A549 (cell line): ENCODE measurements around the gene CD9. TPM values are rescaled to one million over a fixed set of nuclear protein-coding genes. Genes with fewer than 3 reads are reported as not detected.

Experiments
- ATAC-seq, 2 experiments: fragments of 200-7000 bp in 1 of 2; fragments of >200 bp in 1 of 2; cut with Nextera tagmentation in 1 of 2; cut with Tn5 transposase in 1 of 2; 3 replicates each; pipeline versions ENCODE4 v1.8.0 to v1.9.1; 2018 to 2020; ENCODE audit warnings: mild to moderate bottlenecking in 1 of 2, moderate library complexity in 1 of 2
- CTCF ChIA-PET: fragments of 300-600 bp; sonication (Branson Sonifier 250); formaldehyde crosslinking; extraction: SDS; loops from one replicate; lab custom pipeline; 2021; ENCODE audit warnings: antibody characterized with exemption, inconsistent platforms; lab: Yijun Ruan, JAX
- POLR2A ChIA-PET: fragments of 350-600 bp; formaldehyde crosslinking; extraction: SDS; loops from one replicate; lab custom pipeline; 2021; ENCODE audit warnings: antibody characterized with exemption, inconsistent platforms; lab: Yijun Ruan, JAX
- DNase-seq, 2 experiments: peaks; one replicate each; pipeline versions ENCODE4 v3.0.0 to v3.0.0-alpha.2; 2011 to 2016; ENCODE audit warnings: low read depth in 1 of 2, low spot score in 1 of 2
- FAIRE-seq: peaks from 2 replicates; lab custom pipeline; 2011; peaks lifted over from hg19 to GRCh38; lab: Jason Lieb, UNC
- H3K27ac ChIP-seq, 2 experiments: fragments of >200 bp; sonication (Bioruptor Twin); formaldehyde crosslinking; 3 replicates each; pipeline ENCODE4 v1.5.1; 2016 to 2017
- H3K4me1 ChIP-seq: fragments of >200 bp; sonication (Bioruptor Twin); formaldehyde crosslinking; 3 replicates; pipeline ENCODE4 v1.6.1; 2016
- H3K4me2 ChIP-seq: fragments of >200 bp; sonication (Bioruptor Twin); formaldehyde crosslinking; 3 replicates; pipeline ENCODE4 v1.6.1; 2016
- H3K4me3 ChIP-seq: fragments of >200 bp; sonication (Bioruptor Twin); formaldehyde crosslinking; 3 replicates; pipeline ENCODE4 v1.5.1; 2016
- H3K9me3 ChIP-seq: fragments of >200 bp; sonication (Bioruptor Twin); formaldehyde crosslinking; 3 replicates; pipeline ENCODE4 v1.6.1; 2016
- CBX8 ChIP-seq: fragments of 200-600 bp; sonication (generic); IDR thresholded peaks from 2 replicates; pipeline ENCODE4 v1.6.1; 2016
- CHD2 ChIP-seq: fragments of 150-350 bp; IDR thresholded peaks from 2 replicates; pipeline ENCODE4 v1.6.1; 2014; ENCODE audit warnings: low read length; ENCODE audit not compliant: partially characterized antibody
- EHMT2 ChIP-seq: fragments of 200-600 bp; sonication (generic); IDR thresholded peaks from 2 replicates; pipeline ENCODE4 v1.6.1; 2016; ENCODE audit warnings: antibody characterized with exemption, low read depth, mild to moderate bottlenecking, moderate library complexity
- FOSB ChIP-seq: fragments of 250-450 bp; sonication (Bioruptor Pico); IDR thresholded peaks from 2 replicates; pipeline ENCODE4 v1.5.0; 2020; ENCODE audit warnings: mild to moderate bottlenecking, moderate library complexity
- HEYL ChIP-seq: fragments of 250-450 bp; sonication (Bioruptor Pico); IDR thresholded peaks from 2 replicates; pipeline ENCODE4 v1.8.0; 2021; ENCODE audit warnings: mild to moderate bottlenecking, moderate library complexity
- HOXB13 ChIP-seq: fragments of 250-450 bp; sonication (Bioruptor Pico); IDR thresholded peaks from 2 replicates; pipeline ENCODE4 v1.5.0; 2020; ENCODE audit warnings: low read depth, mild to moderate bottlenecking, moderate library complexity
- JUNB ChIP-seq: fragments of >200 bp; sonication (Bioruptor Twin); formaldehyde crosslinking; IDR thresholded peaks from 2 replicates; pipeline ENCODE4 v1.6.1; 2016
- KDM5A ChIP-seq: fragments of 200-600 bp; sonication (generic); IDR thresholded peaks from 2 replicates; pipeline ENCODE4 v1.6.1; 2016; ENCODE audit warnings: antibody characterized with exemption, mild to moderate bottlenecking
- MYC ChIP-seq: IDR thresholded peaks from 2 replicates; pipeline ENCODE4 v1.6.1; 2012; ENCODE audit warnings: mild to moderate bottlenecking, inconsistent platforms, low read length, improper control_type of control experiment, borderline replicate concordance
- NPAS2 ChIP-seq: fragments of 250-450 bp; sonication (Bioruptor Pico); IDR thresholded peaks from 2 replicates; pipeline ENCODE4 v1.8.0; 2022; ENCODE audit warnings: mild to moderate bottlenecking, moderate library complexity, borderline replicate concordance
- PBX3 ChIP-seq: IDR thresholded peaks from 2 replicates; pipeline ENCODE4 v1.6.1; 2012
- PHF8 ChIP-seq: fragments of 200-600 bp; sonication (generic); IDR thresholded peaks from 2 replicates; pipeline ENCODE4 v1.6.1; 2016; ENCODE audit warnings: low read depth, mild to moderate bottlenecking, antibody characterized with exemption, moderate library complexity, borderline replicate concordance
- RAD21 ChIP-seq, 2 experiments: fragments of >200 bp in 1 of 2; sonication (Bioruptor Twin) in 1 of 2; formaldehyde crosslinking in 1 of 2; IDR thresholded peaks in 1 of 2; conservative IDR thresholded peaks in 1 of 2; 2 replicates in 1 of 2; 3 replicates in 1 of 2; pipeline ENCODE4 v1.6.1; 2012 to 2018; ENCODE audit warnings: inconsistent platforms in 1 of 2
- RCOR1 ChIP-seq: fragments of 150-350 bp; IDR thresholded peaks from 2 replicates; pipeline ENCODE4 v1.6.1; 2014; ENCODE audit warnings: antibody characterized with exemption, low read length, low read depth
- REST ChIP-seq: fragments of 200-600 bp; sonication (generic); IDR thresholded peaks from 2 replicates; pipeline ENCODE4 v1.6.1; 2016; ENCODE audit warnings: antibody characterized with exemption, mild to moderate bottlenecking, moderate library complexity
- RFX5 ChIP-seq: fragments of 450-650 bp; IDR thresholded peaks from 2 replicates; pipeline ENCODE4 v1.7.1; 2014; ENCODE audit warnings: antibody characterized with exemption, mild to moderate bottlenecking, moderate library complexity
- SMC3 ChIP-seq: fragments of >200 bp; sonication (Bioruptor Twin); formaldehyde crosslinking; IDR thresholded peaks from 3 replicates; pipeline ENCODE4 v1.6.1; 2018; ENCODE audit warnings: inconsistent platforms
- TFCP2L1 ChIP-seq: fragments of 250-450 bp; sonication (Bioruptor Pico); IDR thresholded peaks from 2 replicates; pipeline ENCODE4 v1.5.0; 2021; ENCODE audit warnings: mild to moderate bottlenecking
- TP53 ChIP-seq: fragments of 250-450 bp; sonication (Bioruptor Pico); IDR thresholded peaks from 2 replicates; pipeline ENCODE4 v1.5.0; 2021; ENCODE audit warnings: mild to moderate bottlenecking, moderate library complexity
- ZC3H11A ChIP-seq: fragments of 450-650 bp; IDR thresholded peaks from 2 replicates; pipeline ENCODE4 v1.6.1; 2014; ENCODE audit warnings: antibody characterized with exemption, mild to moderate bottlenecking
- WGBS: methylation state at CpG from one replicate; pipeline ENCODE4 v1.1.6; 2017; ENCODE audit errors: missing lambda C conversion rate; 5-methylcytosine and 5-hydroxymethylcytosine counted together
- polyA plus RNA-seq, 4 experiments: library from polyadenylated mRNA; depleted of rRNA in 3 of 4; stranded (reverse); fragments of >200 nt; fragmentation: RNase III in 1 of 4; extraction: RNeasy Plus Mini Kit Qiagen cat#74134 plus additional on column Dnase treatment in 1 of 4; gene quantifications; 2 replicates in 3 of 4; 3 replicates in 1 of 4; pipeline ENCODE4 v1.2.3, GENCODE V29; 2011 to 2017

The CD9 gene
- polyA plus RNA-seq, 2 of the 4 experiments (the other 2 are of a cell fraction): 116 to 185 TPM

- no peak for TF ChIP-seq PBX3
- TF ChIP-seq SMC3: no peak
These were observed 21.0 kb upstream of the CD9 start (continued) for GRCh38 chr12:6178981-6179761.

DNA sequence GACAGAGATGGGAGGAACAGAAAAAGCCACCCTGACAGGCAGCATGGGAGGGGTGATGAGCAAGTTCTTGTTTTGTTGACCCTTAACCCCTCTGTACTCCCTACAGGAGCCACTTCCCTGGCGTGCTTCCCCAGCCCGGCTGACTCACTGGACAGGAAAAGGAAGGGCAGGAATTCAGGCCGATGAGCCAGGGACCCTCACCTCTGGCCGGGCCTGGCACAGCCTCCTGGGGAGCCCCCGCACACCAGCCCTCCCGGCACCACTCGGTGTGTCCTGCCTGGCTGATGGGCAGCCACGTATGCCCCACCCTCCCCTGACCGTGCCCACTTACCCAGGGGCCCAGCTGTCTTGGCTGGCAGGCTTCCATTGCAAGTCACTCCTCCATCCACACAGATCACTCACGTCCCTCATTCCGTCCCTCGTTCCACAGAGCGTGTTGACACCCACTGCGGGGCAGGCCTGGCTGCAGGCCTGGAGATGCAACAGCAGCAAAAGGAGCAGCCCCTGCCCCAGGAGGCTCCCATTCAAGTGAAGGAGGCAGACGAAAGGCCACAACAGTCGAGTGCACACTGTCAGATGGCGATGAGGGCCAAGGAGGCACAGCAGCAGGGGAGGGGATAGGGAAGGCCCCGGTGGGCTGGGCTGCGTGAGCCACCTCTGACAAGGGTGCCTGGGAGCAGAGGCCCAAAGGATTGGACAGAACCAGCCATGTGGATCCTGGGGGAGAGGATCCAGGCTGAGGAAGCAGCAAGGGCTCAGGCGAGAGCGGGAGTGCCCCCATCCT is 19.7 kb upstream of the CD9 start:
- no peak for TF ChIP-seq HOXB13 (CRISPR knock-in tag)
- no peak for TF ChIP-seq PHF8
- no peak for TF ChIP-seq RAD21 (conservative IDR thresholded peaks at IDR 0.05 in 1 of 2, IDR thresholded peaks at IDR 0.05 in 1 of 2)
- TF ChIP-seq EHMT2: no peak
- TF ChIP-seq SMC3: no peak
- no peak for TF ChIP-seq TFCP2L1
- no peak for TF ChIP-seq FOSB (CRISPR knock-in tag)
- no peak for TF ChIP-seq NPAS2
- TF ChIP-seq CBX8: no peak
- TF ChIP-seq MYC: no peak
- no peak for TF ChIP-seq ZC3H11A
- TF ChIP-seq RCOR1: no peak
- no peak for TF ChIP-seq RFX5
- CTCF ChIA-PET: interaction anchor here (1.4 kb wide), 2 partner anchors 15 to 113 kb away, joined by 5 to 7 read pairs; no protein-coding TSS in a partner anchor
- peak overlapping the region; percentile 18 to 82; a peak in 4 of 6 replicates for H3K27ac ChIP-seq
- FAIRE-seq (no peak), DNase-seq (peak in 1 of 2 experiments; percentile 43), ATAC-seq (peak; percentile 57 to 75; a peak in 5 of 6 replicates)
- POLR2A ChIA-PET: no interaction called here
- H3K4me1 ChIP-seq: peaks cover 19% of the 10 kb centered on the region
- no peak overlapping the region for H3K4me3 ChIP-seq
- no peaks in the 10 kb centered on the region for H3K9me3 ChIP-seq
- WGBS: 50% methylated on average over 21 of the region's 21 CpGs
- H3K4me2 ChIP-seq: peak overlapping the region; percentile 25

- CTCF ChIA-PET: no interaction called here
These were observed 19.0 kb upstream of the CD9 start for GRCh38 chr12:6181166-6181565.

More at GRCh38 chr12:6181166-6181565, 19.0 kb upstream of the CD9 start:
- Histone ChIP-seq H3K4me3 (no peak overlapping the region), H3K4me1 (peaks cover 19% of the 10 kb centered on the region), H3K4me2 (no peak overlapping the region), H3K27ac (no peak overlapping the region), H3K9me3 (no peaks in the 10 kb centered on the region)
- FAIRE-seq (no peak), DNase-seq (no peak), ATAC-seq (no peak)
- WGBS: 74% methylated on average over 1 of the region's 1 CpG
- no peak for TF ChIP-seq CHD2
- TF ChIP-seq KDM5A: no peak
- no peak for TF ChIP-seq JUNB
- no peak for TF ChIP-seq TP53 (CRISPR knock-in tag)
- TF ChIP-seq HEYL (CRISPR knock-in tag): no peak
- no peak for TF ChIP-seq REST
- POLR2A ChIA-PET: no interaction called here
